Esophagus muscularis mucosa (tissue), 4 donors: ENCODE data around the gene ABHD12. TPM values are rescaled to one million over a fixed set of nuclear protein-coding genes. Genes with fewer than 3 reads are reported as not detected.
A peak's percentile ranks its signal among the peaks of the same experiment; 100 is the strongest.

ENCODE experiments used
- DNase-seq: peaks from one replicate; pipeline ENCODE4 v3.0.0-alpha.2; 2017; ENCODE audit errors: extremely low spot score
- H3K27ac ChIP-seq, 4 donors: fragments of 200-600 bp; sonication (generic); replicated peaks in 1 of 4; 1 replicate in 3 of 4; 2 replicates in 1 of 4; pipeline ENCODE4 v1.5.1; 2016 to 2019; ENCODE audit warnings: mild to moderate bottlenecking in 1 of 4
- H3K27me3 ChIP-seq, 4 donors: fragments of 200-600 bp; sonication (generic); one replicate each; pipeline versions ENCODE4 v1.5.1 to v1.6.0; 2016 to 2019
- H3K36me3 ChIP-seq, 4 donors: fragments of 200-600 bp; sonication (generic); one replicate each; pipeline ENCODE4 v1.5.1; 2016 to 2019
- H3K4me1 ChIP-seq, 4 donors: fragments of 200-600 bp; sonication (generic); one replicate each; pipeline ENCODE4 v1.5.1; 2016 to 2019
- H3K4me3 ChIP-seq, 4 donors: fragments of 200-600 bp; sonication (generic); 1 replicate in 2 of 4; 2 replicates in 2 of 4; pipeline ENCODE4 v1.5.1; 2016 to 2019; ENCODE audit warnings: mild to moderate bottlenecking in 4 of 4, moderate library complexity in 1 of 4
- H3K9me3 ChIP-seq, 4 donors: fragments of 200-600 bp; sonication (generic); 1 replicate in 3 of 4; 2 replicates in 1 of 4; pipeline ENCODE4 v1.5.1; 2016 to 2019
- EP300 ChIP-seq: sonication (generic); formaldehyde crosslinking; IDR thresholded peaks from one replicate; pipeline ENCODE4 v1.6.1; 2017; ENCODE audit warnings: antibody characterized with exemption
- POLR2A ChIP-seq: fragments of 450-650 bp; IDR thresholded peaks from one replicate; pipeline ENCODE4 v1.6.1; 2017; ENCODE audit warnings: antibody characterized with exemption, moderate library complexity, mild to moderate bottlenecking, low read depth
- POLR2AphosphoS5 ChIP-seq, 2 donors: sonication (generic); formaldehyde crosslinking; IDR thresholded peaks; one replicate each; pipeline ENCODE4 v1.6.1; 2017; ENCODE audit warnings: antibody characterized with exemption in 2 of 2
- WGBS: methylation state at CpG from one replicate; pipeline ENCODE4 v1.1.5; 2018; 5-methylcytosine and 5-hydroxymethylcytosine counted together
- intact Hi-C: fragments of 100-400 bp; cut with DNase I; formaldehyde crosslinking; loops from one replicate; pipeline ENCODE4 v1.15.1; 2023
- total RNA-seq, 4 donors: library from RNA; depleted of rRNA; stranded (reverse); fragments of >200 nt; gene quantifications; one replicate each; pipeline versions ENCODE4 v1.1.0 to v1.2.1, GENCODE V29; 2016
- TF ChIP-seq, protein P1 (sequence below), 3 experiments: fragments of 200-600 bp in 2 of 3; fragments of 450-650 bp in 1 of 3; sonication (generic) in 2 of 3; IDR thresholded peaks; one replicate each; pipeline ENCODE4 v1.5.1; 2017 to 2019; ENCODE audit warnings: antibody characterized with exemption in 3 of 3, mild to moderate bottlenecking in 2 of 3, moderate library complexity in 1 of 3

Gene ABHD12
- total RNA-seq, 4 donors from 2014 or later = 27.0 to 41.6 (median 35.4) TPM

DNA sequence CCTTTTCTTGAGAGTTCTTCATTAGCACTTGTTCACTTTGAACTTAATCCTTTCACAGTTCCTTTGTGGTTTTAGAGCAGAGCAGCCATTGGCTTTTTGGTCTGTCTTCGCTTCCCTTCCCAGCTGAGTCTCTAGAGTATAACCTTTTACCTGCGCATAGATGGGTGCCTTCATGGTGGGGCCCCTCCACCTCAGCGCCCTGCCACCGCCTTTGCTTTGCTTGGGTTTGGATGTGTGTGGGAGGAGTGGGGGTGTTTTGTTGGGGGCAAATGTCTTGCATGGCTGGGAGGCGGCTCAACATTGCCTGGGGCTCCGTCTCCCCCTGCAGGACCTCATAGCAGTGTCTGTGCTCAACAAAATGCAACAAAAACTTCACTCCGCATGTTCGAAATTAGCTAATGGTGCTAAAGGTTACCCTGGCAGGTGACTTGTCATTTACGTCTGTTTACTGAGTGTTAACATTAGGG lies 130.8 kb downstream of the ABHD12 start:
- no peak overlapping the region for H3K27ac ChIP-seq
- 90% methylated on average over 9 of the region's 9 CpGs for WGBS

DNA sequence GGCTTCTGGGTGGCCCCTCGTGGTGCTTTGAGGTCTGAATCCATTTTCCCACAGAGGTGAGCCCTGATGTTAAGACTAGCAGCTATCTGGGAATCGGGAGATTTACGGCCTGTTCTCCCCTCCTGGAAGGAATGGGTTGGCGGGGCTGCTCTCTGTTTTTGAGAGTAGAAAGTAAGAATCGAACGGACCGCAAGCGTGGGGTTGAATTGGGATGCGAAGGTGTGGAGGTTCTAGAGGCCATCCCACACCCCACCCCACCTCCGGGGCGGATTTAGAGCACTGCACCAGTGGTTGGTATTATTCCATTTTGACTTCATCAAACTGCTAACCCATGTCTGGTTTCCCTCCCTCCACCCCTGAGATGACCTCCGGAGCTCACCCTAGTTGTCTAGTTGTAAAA lies 131.3 kb downstream of the ABHD12 start:
- Histone ChIP-seq H3K9me3 (no peaks in the 10 kb centered on the region), H3K4me3 (no peak overlapping the region), H3K4me1 (peaks cover 44 to 51% (median 50%) of the 10 kb centered on the region in 4 donors), H3K27ac (peak overlapping the region in 2 of 4 donors; percentile 96 to 98), H3K27me3 (no peaks in the 10 kb centered on the region), H3K36me3 (peaks cover 22 to 40% (median 36%) of the 10 kb centered on the region in 4 donors)
- intact Hi-C loops = no loop called here
- TF ChIP-seq, protein P1, sequence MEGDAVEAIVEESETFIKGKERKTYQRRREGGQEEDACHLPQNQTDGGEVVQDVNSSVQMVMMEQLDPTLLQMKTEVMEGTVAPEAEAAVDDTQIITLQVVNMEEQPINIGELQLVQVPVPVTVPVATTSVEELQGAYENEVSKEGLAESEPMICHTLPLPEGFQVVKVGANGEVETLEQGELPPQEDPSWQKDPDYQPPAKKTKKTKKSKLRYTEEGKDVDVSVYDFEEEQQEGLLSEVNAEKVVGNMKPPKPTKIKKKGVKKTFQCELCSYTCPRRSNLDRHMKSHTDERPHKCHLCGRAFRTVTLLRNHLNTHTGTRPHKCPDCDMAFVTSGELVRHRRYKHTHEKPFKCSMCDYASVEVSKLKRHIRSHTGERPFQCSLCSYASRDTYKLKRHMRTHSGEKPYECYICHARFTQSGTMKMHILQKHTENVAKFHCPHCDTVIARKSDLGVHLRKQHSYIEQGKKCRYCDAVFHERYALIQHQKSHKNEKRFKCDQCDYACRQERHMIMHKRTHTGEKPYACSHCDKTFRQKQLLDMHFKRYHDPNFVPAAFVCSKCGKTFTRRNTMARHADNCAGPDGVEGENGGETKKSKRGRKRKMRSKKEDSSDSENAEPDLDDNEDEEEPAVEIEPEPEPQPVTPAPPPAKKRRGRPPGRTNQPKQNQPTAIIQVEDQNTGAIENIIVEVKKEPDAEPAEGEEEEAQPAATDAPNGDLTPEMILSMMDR (IDR thresholded peaks at IDR 0.05) = no peak
- no peak for TF ChIP-seq EP300
- no peak for TF ChIP-seq POLR2A
- TF ChIP-seq POLR2AphosphoS5 (IDR thresholded peaks at IDR 0.05) = no peak
- no peak for DNase-seq
- WGBS = 90% methylated on average over 12 of the region's 12 CpGs

More for the DNA sequence above, 130.8 kb downstream of the ABHD12 start:
- H3K9me3 ChIP-seq = no peaks in the 10 kb centered on the region
- TF ChIP-seq, protein P1 (IDR thresholded peaks at IDR 0.05) = no peak
- TF ChIP-seq POLR2A (no peak), POLR2AphosphoS5 (IDR thresholded peaks at IDR 0.05) (no peak), EP300 (no peak)
- no peaks in the 10 kb centered on the region for H3K27me3 ChIP-seq
- H3K36me3 ChIP-seq = peaks cover 22 to 40% (median 36%) of the 10 kb centered on the region in 4 donors
- intact Hi-C loops = no loop called here
- peaks cover 42 to 47% (median 45%) of the 10 kb centered on the region in 4 donors for H3K4me1 ChIP-seq
- DNase-seq = no peak
- no peak overlapping the region for H3K4me3 ChIP-seq

DNA sequence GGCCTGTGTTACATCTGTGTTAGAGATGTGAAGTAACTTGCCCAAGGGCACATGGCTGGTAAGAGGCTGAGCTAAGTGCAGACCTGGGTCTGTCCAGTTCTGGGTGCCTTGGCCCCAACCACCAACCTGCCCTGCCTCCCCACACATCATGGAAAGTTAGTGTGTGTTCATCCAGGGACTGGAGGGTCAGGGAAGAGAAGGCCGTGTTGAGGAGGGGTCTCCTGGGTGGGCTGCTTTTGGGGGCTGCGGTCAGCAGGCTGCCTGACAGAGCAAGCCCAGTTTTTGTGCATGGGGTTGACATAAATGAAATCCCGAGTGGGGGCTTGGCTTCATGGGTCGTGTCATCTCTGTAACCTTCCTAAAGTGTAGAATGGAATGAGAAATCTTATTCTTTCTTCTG lies 131.8 kb downstream of the ABHD12 start:
- H3K4me3 ChIP-seq = no peak overlapping the region
- WGBS = 70% methylated on average over 4 of the region's 4 CpGs
- TF ChIP-seq POLR2AphosphoS5 (IDR thresholded peaks at IDR 0.05) (no peak), EP300 (no peak), POLR2A (no peak)
- TF ChIP-seq, protein P1 (IDR thresholded peaks at IDR 0.05) = no peak
- H3K9me3 ChIP-seq = no peaks in the 10 kb centered on the region
- H3K36me3 ChIP-seq = peaks cover 22 to 40% (median 36%) of the 10 kb centered on the region in 4 donors
- DNase-seq = no peak
- H3K27ac ChIP-seq = peak overlapping the region in 3 of 4 donors; percentile 62 to 98 (median 96)
- intact Hi-C loops = no loop called here
- H3K27me3 ChIP-seq = no peaks in the 10 kb centered on the region
- H3K4me1 ChIP-seq = peaks cover 49 to 56% (median 55%) of the 10 kb centered on the region in 4 donors

DNA sequence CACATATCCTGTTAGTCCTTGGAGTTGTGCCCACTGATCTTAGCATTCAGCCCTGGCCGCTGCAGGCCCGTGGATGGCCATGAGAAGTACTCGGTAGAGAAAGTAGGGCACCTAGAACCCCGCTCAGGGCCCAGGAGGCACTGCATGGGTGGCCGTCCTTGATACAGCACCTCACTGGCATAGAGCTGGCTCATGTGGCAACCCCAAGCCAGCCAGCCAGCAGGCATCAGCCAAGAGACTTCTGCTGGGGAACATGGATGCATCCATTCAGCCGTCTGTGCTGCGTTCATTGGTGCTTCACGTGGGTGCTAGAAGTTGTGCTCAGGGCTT lies 132.2 kb downstream of the ABHD12 start:
- Histone ChIP-seq H3K4me1 (peaks cover 52 to 60% (median 59%) of the 10 kb centered on the region in 4 donors), H3K4me3 (no peak overlapping the region)
- no peak for TF ChIP-seq POLR2AphosphoS5 (IDR thresholded peaks at IDR 0.05)
- TF ChIP-seq POLR2A = no peak
- TF ChIP-seq EP300 = no peak
- TF ChIP-seq, protein P1 (IDR thresholded peaks at IDR 0.05) = no peak

More for the DNA sequence above, 132.2 kb downstream of the ABHD12 start:
- no peak for DNase-seq
- H3K27ac ChIP-seq = peak overlapping the region; percentile 40 to 98 (median 79)
- no CpG with 5 or more reads among the region's 8 CpGs for WGBS
- H3K9me3 ChIP-seq = no peaks in the 10 kb centered on the region
- intact Hi-C loops = no loop called here
- no peaks in the 10 kb centered on the region for H3K27me3 ChIP-seq
- H3K36me3 ChIP-seq = peaks cover 22 to 40% (median 36%) of the 10 kb centered on the region in 4 donors
